ENCODE measurements around the gene TNFRSF21. TPM values are rescaled to one million over a fixed set of nuclear protein-coding genes. Genes with fewer than 3 reads are reported as not detected.

The TNFRSF21 gene
- total RNA-seq, 1 donor from 2014 or later = 1.8 TPM

DNA sequence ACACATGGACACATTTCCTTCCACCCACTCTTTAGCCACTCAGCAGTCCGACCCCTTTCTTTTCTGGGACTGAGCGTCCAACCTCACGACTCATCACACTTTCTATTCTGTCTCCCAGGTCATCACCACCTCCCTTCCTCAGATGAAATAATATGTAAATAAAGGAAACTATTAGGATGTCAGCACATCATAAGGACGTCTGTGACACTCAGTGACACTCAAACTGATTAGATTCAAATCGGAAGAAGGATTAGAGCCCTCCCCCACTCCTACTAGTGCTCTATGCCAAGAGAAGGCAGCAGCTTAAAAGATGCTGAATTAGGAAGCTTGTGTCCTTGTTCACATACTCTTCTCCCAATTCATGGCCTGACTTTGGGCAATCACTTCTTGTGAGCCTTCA, 113.6 kb downstream of the TNFRSF21 start:
- no peaks in the 10 kb centered on the region for H3K27me3 ChIP-seq
- no peak overlapping the region for H3K4me3 ChIP-seq
- H3K4me1 ChIP-seq = no peaks in the 10 kb centered on the region
- no peaks in the 10 kb centered on the region for H3K36me3 ChIP-seq
- no peaks in the 10 kb centered on the region for H3K9me3 ChIP-seq
- intact Hi-C loops (cut with DNase I) = no loop called here
- TF ChIP-seq, protein P1, sequence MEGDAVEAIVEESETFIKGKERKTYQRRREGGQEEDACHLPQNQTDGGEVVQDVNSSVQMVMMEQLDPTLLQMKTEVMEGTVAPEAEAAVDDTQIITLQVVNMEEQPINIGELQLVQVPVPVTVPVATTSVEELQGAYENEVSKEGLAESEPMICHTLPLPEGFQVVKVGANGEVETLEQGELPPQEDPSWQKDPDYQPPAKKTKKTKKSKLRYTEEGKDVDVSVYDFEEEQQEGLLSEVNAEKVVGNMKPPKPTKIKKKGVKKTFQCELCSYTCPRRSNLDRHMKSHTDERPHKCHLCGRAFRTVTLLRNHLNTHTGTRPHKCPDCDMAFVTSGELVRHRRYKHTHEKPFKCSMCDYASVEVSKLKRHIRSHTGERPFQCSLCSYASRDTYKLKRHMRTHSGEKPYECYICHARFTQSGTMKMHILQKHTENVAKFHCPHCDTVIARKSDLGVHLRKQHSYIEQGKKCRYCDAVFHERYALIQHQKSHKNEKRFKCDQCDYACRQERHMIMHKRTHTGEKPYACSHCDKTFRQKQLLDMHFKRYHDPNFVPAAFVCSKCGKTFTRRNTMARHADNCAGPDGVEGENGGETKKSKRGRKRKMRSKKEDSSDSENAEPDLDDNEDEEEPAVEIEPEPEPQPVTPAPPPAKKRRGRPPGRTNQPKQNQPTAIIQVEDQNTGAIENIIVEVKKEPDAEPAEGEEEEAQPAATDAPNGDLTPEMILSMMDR (IDR thresholded peaks at IDR 0.05) = no peak
- DNase-seq (ENCODE audit: low spot score in 2 of 2) = no peak
- H3K27ac ChIP-seq = no peak overlapping the region

DNA sequence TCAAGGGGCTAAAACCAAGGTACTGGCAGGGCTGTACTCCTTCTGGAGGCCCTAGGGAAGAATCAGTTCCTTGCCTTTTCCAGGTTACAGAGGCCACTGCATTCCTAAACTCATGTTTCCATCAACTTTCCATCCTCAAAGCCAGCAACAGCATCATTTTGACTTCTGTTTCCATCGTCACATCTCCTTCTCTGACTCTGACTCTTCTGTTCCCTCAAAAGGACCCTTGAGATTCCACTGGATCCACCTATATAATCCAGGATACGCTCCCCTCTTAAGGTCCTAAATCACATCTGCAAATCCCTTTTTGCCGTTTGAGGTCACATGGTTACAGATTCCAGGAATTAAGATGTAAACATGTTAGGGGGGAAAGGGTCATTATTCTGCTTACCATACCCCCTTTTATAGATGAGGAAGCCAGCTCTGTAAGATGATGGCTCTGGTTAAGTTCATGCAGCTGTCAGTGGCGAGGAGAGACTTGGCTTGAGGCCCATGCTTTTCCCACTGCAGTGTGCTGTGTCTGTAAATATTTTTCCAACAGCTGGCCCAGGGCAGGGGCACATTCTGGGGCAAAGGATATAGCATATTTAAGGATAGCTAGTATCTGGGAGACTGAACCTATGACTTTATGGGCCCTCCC, 114.6 kb downstream of the TNFRSF21 start:
- H3K4me3 ChIP-seq = no peak overlapping the region
- no peaks in the 10 kb centered on the region for H3K9me3 ChIP-seq
- no peaks in the 10 kb centered on the region for H3K27me3 ChIP-seq
- H3K36me3 ChIP-seq = no peaks in the 10 kb centered on the region
- no peak overlapping the region for H3K27ac ChIP-seq
- H3K4me1 ChIP-seq = no peaks in the 10 kb centered on the region
- no peak for DNase-seq (ENCODE audit: low spot score in 2 of 2)
- intact Hi-C loops (cut with DNase I) = no loop called here
- TF ChIP-seq, protein P1 (IDR thresholded peaks at IDR 0.05) = no peak

DNA sequence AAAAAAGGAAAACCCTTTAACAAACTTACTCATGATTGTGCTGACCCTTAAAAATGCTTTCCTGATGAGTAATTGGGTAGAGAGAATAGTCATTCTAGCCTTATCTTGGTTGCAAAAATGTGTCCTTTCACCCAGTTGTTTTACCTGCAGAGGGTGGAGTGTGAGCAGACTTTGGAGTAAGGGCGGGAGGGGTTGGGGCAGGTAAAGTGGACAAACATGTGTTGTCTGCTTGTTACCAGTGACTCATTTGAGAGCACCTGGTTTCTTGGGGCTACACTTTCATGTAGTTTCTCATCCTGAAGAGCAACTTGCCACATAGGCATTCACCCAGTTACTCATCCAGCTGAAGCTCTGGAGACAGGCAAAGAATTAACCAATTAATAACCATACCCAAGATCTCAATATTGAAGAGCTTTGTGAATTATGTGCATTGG, 121.1 kb downstream of the TNFRSF21 start:
- Histone ChIP-seq H3K36me3 (no peaks in the 10 kb centered on the region), H3K27ac (no peak overlapping the region), H3K9me3 (no peaks in the 10 kb centered on the region), H3K4me1 (no peaks in the 10 kb centered on the region), H3K27me3 (no peaks in the 10 kb centered on the region), H3K4me3 (no peak overlapping the region)
- TF ChIP-seq, protein P1 (IDR thresholded peaks at IDR 0.05) = no peak
- DNase-seq (ENCODE audit: low spot score in 2 of 2) = no peak
- intact Hi-C loops (cut with DNase I) = no loop called here

DNA sequence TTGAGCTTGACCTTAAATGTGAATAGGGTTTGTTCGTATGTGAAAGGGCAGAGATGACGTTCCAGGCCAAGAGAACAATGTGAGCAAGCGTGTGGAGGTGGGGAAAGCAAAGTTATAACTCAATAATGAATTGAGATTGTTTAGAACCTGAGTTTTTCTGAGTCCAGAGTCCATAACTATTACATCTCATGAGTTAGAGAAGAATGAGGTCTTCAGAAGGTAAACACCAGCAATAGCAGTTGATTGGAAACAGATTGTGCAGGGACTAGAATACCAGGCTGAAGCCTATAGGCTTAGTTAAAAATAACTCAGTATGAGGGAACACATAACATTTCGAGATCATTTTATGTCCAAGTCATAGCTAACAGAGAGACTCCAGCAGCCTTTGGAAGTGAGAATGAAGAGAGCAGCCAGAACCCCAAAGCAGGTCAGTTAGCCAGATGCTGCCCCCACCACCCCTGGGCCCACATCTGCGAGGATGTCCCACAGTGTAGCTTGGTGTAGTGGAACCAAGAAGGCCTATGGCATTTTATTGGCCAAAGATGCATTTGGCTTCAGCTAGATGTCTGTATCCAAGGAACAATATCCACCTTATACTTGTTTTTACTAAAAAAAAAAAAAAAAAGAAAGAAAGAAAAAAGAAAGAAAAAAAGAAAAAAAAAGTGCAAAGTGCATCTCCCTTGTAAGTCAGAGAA, 121.7 kb downstream of the TNFRSF21 start:
- H3K4me1 ChIP-seq = no peaks in the 10 kb centered on the region
- TF ChIP-seq, protein P1 (IDR thresholded peaks at IDR 0.05) = no peak
- intact Hi-C loops (cut with DNase I) = no loop called here
- no peak for DNase-seq (ENCODE audit: low spot score in 2 of 2)
- H3K36me3 ChIP-seq = no peaks in the 10 kb centered on the region
- H3K4me3 ChIP-seq = no peak overlapping the region
- no peaks in the 10 kb centered on the region for H3K9me3 ChIP-seq
- no peak overlapping the region for H3K27ac ChIP-seq
- H3K27me3 ChIP-seq = no peaks in the 10 kb centered on the region

DNA sequence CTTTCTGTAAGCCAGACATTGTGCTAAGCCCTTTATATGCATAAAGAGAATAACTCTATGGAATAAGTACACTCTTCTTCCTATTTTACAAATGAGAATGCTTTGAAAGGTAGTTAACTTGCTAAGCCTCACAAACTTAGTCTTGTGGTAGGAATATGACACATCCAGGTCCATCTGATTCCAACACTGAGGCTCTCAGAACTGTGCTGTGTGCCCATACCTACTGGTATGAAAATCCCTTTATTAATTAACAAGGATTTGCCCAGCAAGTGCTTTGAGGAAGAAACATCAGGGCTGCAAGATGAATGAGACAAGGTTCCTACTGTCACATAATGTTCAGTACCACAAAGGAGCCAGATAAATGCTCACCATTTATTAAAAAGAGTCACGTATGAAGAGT, 122.6 kb downstream of the TNFRSF21 start:
- TF ChIP-seq, protein P1 (IDR thresholded peaks at IDR 0.05) = no peak
- no peaks in the 10 kb centered on the region for H3K9me3 ChIP-seq
- intact Hi-C loops (cut with DNase I) = no loop called here

More for the DNA sequence above, 122.6 kb downstream of the TNFRSF21 start:
- Histone ChIP-seq H3K27ac (no peak overlapping the region), H3K27me3 (no peaks in the 10 kb centered on the region), H3K4me1 (no peaks in the 10 kb centered on the region), H3K4me3 (no peak overlapping the region), H3K36me3 (no peaks in the 10 kb centered on the region)
- DNase-seq (ENCODE audit: low spot score in 2 of 2) = no peak

All from ascending aorta (tissue), 2 donors.